NCI-H1436 (cell line): ENCODE data around the gene PPARA.

Source experiments
- DNase-seq: peaks from one replicate; lab custom pipeline; 2025; lab: John Stamatoyannopoulos, UW

PPARA gene

GRCh38 chr22:46150034-46150654, at the start of gene PPARA:
PPARA (plus strand) TSS chr22:46150526; CDS start chr22:46198384, 47,858 bp downstream.
- peak; percentile 54 for DNase-seq

DNA sequence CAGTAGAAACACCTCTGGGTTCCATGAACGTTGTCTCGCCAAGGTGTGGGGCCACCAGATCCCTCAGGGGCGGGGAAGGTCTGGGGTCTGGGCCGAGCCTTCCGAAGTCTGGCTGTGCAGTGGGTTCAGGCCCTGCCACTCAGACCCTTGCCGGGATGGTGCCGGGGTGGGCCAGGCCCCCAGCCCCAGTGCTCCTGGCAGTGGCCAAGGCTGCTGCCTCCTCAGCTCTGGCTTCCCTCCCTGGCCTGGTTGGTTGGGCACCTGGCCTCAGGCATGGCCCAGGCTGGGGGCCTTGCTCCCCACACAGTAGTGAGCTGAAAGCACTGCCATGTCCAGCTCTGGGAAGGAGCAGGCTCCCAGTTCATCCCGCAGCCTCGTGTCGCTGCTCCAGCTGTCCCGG, 48.2 kb upstream of the PPARA start:
- DNase-seq, result no peak

- DNase-seq, result no peak
Observed at GRCh38 chr22:46102752-46103151, 47.6 kb upstream of the PPARA start.

GRCh38 chr22:46103181-46103580, 47.1 kb upstream of the PPARA start:
- DNase-seq, result no peak

DNA sequence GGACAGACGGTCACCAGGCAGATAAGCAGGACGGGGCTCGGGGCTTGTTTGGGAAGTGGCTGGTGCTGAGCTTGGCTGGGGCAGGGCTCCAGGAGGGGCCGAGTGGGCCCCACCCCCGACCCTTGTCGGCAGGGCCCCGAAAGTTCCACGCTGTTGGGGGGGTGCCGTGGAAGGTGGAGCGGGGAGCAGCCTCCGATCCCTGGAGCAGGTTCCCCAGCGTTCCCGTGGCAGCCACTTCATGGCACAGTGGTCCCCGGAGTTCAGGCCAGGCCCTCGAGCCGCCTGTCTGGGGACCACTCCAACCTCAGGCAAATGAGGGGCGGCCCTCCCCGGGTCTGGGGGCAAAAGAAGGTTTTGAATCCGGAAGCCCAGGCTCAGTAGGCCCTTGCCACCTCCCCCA, 46.7 kb upstream of the PPARA start:
- peak; percentile 78 for DNase-seq

DNA sequence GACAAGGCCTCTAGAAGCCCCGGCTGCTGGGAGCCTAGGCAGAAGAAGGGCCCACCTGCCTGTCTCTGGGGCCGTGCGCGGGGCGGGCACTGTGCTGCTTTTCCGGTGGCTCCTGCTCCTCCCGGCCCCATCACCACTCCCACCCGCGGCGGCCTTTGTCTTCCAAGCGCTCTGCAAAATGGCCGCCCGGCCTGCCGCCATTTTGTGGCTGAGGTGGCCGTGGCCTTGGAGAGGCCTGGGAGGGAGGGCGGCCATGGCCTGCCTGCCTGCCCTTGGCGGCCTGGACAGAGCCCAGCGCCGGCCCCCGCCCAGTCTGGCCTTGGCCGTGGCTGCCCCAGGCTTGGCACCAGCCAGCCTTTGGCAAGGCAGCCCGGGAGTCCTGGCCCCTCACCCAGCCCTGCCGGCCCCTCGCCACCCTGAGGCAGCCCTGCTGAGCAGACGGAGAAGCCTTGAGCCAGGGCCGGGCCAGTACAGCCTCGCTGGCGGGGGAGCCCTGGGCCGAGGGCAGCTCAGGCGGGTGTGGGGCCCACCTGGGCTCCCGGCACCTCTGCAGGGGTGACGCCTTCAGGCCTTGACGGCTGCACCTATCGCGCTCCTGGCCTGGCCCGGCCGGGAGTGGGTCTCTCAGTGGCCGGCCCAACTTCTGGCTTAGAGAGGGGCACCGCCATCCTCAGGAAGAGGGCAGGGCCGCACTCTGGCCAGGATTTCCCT, 46.0 kb upstream of the PPARA start:
- DNase-seq, result peak; percentile 90

GRCh38 chr22:46104881-46105493, 45.3 kb upstream of the PPARA start:
- DNase-seq, result peak; percentile 37

DNA sequence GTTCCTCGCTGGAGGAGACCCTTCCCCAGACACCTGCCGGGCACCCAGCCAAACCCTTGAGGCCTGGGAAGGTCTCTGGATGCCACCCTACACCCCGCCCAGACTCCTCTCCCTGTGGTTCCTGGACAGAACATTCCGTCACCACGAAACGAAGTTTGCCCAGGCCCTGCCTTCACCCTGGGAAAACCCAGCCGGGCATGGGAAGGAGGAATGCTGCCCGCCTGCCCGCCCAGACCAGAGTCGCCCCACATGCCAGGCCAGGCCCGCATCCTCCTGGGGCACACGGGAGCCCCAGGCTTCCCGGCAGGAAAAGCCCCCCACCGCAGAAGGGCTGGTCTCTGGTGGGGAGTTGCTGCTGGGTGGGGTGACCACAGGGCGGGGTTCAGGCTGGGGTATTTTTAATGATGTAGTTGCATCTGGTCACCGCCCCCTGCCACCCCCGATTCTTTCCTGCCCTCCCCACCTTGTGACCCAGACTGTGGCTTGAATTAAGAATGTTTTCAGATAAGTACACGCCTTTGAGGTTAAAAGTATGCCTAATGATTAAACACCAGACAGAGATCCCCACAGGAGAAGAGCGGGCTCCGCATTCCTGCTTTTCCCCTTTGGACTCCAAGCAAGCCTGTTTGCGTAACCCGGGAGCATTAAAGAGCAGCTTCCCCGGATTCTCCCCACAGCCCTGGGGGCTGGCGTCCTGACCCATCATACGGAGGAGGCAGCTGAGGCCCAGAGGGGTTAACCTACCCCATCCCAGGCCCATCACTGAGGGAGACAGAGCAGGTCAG, 44.6 kb upstream of the PPARA start:
- DNase-seq, result no peak

DNA sequence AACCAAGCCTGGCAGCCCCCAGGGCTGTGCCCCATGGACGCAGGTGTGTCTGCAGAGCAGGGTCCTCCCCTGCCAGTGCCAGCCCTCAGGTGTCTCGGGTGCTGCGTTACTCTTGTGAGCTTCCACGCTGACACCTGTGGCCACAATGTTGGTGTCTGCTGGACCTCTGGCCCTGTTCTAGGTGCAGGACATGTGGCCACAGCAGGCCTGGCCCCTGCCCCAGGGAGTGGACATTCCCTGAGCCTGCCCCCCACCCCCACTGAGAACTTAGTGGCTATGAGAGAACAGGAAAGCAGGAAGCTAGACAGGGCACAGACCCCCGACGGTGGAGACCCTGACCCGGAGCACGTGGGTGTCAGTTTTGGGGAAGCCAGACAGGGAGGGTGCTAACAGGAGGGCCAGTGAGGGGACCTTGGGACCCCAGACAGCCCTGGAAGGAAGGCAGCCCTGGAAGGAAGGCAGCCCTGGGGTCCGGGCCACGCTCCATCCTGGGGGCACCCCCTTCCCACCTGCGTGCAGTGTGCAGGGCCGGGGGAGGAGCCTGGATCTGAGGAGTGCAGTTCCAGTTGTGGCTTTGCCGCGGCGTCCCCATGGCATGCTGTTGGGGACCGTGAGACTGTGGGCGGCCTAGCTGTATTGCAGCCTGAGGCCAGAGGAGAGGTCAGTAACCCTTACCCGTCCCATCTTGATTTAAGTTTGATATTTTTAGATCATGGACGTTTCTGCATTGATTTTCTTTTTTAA, 43.9 kb upstream of the PPARA start:
- no peak for DNase-seq

GRCh38 chr22:46107089-46107664, 43.1 kb upstream of the PPARA start:
- peak; percentile 20 for DNase-seq

DNA sequence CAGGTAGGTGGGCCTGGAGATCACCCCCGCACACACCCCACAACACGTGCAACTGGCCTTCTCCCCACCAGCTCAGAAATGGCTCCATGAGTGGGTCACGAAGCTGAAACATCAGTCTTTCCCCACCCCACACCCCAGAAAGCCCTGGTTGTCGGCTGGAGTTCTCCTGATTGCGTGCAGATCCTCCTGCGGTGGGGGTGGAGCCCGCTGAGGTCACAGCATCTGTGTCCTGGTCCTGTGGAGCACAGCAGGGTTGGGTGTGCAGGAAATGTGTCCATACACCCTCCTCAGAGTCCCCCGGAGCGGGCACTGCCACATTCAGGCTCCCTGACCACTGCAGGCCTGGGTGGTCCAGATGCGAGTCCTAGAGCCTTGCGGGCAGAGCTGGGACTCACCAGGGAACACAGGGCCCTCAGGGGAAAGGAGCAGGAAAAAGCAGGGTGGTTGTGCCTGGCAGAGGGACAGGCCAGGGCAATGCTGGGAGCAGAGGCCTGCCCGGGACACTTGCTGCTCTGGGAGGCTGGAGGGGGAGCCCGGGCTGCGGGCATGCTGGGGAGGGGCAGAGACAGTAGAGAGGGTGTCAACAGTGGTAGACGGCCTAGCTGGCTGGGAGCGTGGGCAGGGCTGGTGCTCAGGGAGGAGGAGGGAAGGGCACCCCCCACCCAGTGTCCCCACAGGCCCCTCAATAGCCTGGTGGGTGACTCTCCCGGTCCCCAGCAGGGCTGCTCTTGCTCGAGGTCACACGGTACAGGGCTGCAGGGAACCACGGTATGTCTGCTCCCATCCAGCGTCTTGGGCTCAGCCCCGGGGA, 42.4 kb upstream of the PPARA start:
- DNase-seq, result no peak

DNA sequence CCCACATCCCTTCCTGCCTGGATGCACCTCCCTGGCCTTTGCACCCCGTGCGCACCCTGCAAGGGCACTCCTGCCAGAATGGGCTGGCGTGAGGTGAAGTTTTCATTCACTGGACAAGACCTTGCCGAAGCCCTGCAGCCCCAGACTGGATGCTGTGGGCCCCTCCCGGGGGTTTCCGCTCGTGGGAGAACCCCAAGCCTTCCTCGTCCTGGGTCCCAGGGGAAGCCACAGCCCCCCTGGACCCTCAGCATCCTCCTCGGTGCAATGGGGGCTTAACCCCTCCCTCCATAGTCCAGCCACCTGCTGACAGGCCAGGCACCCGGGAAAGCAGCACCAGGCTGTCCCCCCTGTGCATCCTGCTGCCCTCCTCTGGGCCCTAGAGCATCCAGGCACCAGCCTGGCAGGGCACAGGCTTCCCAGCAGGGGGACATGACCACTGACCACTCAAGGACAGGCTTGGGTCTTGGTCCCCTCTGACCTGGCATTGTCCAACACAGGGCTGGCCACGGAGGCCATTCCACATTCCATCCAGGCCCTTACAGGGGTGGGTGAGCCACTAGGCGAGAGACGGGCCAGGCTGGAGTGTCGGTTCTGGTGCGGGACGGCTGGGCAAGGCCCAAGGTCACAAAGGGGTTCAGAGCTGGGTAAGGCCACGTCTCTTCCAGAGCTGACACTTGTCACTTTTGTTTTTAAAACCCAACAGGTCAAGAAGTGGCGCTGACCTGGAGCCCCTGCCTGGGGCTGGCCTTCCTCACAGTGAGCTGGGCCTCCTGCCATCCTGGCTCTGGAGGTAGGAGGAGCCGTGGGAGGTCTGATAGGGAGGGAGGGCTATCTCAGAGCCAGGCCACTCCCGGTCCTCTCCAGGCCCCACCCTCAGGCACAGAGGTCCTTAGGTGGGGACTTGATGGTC, 41.5 kb upstream of the PPARA start:
- no peak for DNase-seq

GRCh38 chr22:46109474-46110003, 40.8 kb upstream of the PPARA start:
- DNase-seq, result no peak

- DNase-seq, result no peak
Observed at GRCh38 chr22:46110215-46110614, 40.1 kb upstream of the PPARA start.

GRCh38 chr22:46111645-46112306, 38.5 kb upstream of the PPARA start:
- no peak for DNase-seq

GRCh38 chr22:46112405-46112804, 37.9 kb upstream of the PPARA start:
- DNase-seq, result no peak

GRCh38 chr22:46113110-46113909, 37.0 kb upstream of the PPARA start:
- no peak for DNase-seq
